HPDE6-E6E7 (cell line): ENCODE data around the gene PTPRM.

ENCODE experiments used
- DNase-seq: peaks from one replicate; pipeline ENCODE4 v3.0.0; 2011; ENCODE audit warnings: missing footprints; ENCODE audit errors: extremely low spot score

PTPRM gene

GRCh38 chr18:7668392-7668791 lies 101.3 kb downstream of the PTPRM start:
- no peak for DNase-seq

GRCh38 chr18:7669361-7669760 lies 102.2 kb downstream of the PTPRM start:
- DNase-seq = no peak

- DNase-seq = no peak
Measured at GRCh38 chr18:7671105-7671504, 104.0 kb downstream of the PTPRM start.

GRCh38 chr18:7676253-7676873 lies 109.2 kb downstream of the PTPRM start:
- DNase-seq = no peak

GRCh38 chr18:7677001-7677400 lies 109.9 kb downstream of the PTPRM start:
- DNase-seq = no peak

GRCh38 chr18:7677424-7677823 lies 110.3 kb downstream of the PTPRM start:
- no peak for DNase-seq

- no peak for DNase-seq
Measured at GRCh38 chr18:7678389-7678788, 111.3 kb downstream of the PTPRM start.

GRCh38 chr18:7678801-7679200 lies 111.7 kb downstream of the PTPRM start:
- no peak for DNase-seq

GRCh38 chr18:7681298-7681697 lies 114.2 kb downstream of the PTPRM start:
- no peak for DNase-seq

GRCh38 chr18:7682321-7682720 lies 115.2 kb downstream of the PTPRM start:
- no peak for DNase-seq

- no peak for DNase-seq
Measured at GRCh38 chr18:7683753-7684152, 116.6 kb downstream of the PTPRM start.

- no peak for DNase-seq
Measured at GRCh38 chr18:7684357-7684756, 117.2 kb downstream of the PTPRM start.

- no peak for DNase-seq
Measured at GRCh38 chr18:7684966-7685365, 117.8 kb downstream of the PTPRM start.

- no peak for DNase-seq
Measured at GRCh38 chr18:7686278-7686677, 119.2 kb downstream of the PTPRM start.

GRCh38 chr18:7688580-7688979 lies 121.5 kb downstream of the PTPRM start:
- DNase-seq = no peak

GRCh38 chr18:7691206-7691605 lies 124.1 kb downstream of the PTPRM start:
- DNase-seq = no peak

GRCh38 chr18:7696780-7697179 lies 129.7 kb downstream of the PTPRM start:
- DNase-seq = no peak

- DNase-seq = no peak
Measured at GRCh38 chr18:7697306-7697705, 130.2 kb downstream of the PTPRM start.

GRCh38 chr18:7711495-7711894 lies 144.4 kb downstream of the PTPRM start:
- no peak for DNase-seq

- no peak for DNase-seq
Measured at GRCh38 chr18:7720395-7720794, 153.3 kb downstream of the PTPRM start.

GRCh38 chr18:7721532-7721931 lies 154.4 kb downstream of the PTPRM start:
- no peak for DNase-seq

GRCh38 chr18:7722955-7723354 lies 155.8 kb downstream of the PTPRM start:
- no peak for DNase-seq

- no peak for DNase-seq
Measured at GRCh38 chr18:7723558-7723957, 156.4 kb downstream of the PTPRM start.

GRCh38 chr18:7725473-7725872 lies 158.4 kb downstream of the PTPRM start:
- no peak for DNase-seq
